Hematopoietic multipotent progenitor cell (in vitro differentiated cells): Measurements from ENCODE around the gene SVOPL. TPM values are rescaled to one million over a fixed set of nuclear protein-coding genes. Genes with fewer than 3 reads are reported as not detected.

Source experiments
- DNase-seq, 3 donors: peaks; one replicate each; pipeline ENCODE4 v3.0.0-alpha.2; 2011 to 2015; ENCODE audit warnings: low read depth in 2 of 3, low spot score in 2 of 3
- total RNA-seq: library from RNA; depleted of rRNA; stranded (reverse); fragments of >200 nt; gene quantifications from one replicate; pipeline ENCODE4 v1.2.3, GENCODE V29; 2012

The SVOPL gene
- total RNA-seq, 1 donor, result 3.8 TPM

GRCh38 chr7:138662991-138663320 lies 38.2 kb downstream of the SVOPL start:
- DNase-seq, result no peak

- DNase-seq, result peak in 2 of 3 donors; percentile 66 to 91
Observed at GRCh38 chr7:138662076-138662990, 38.8 kb downstream of the SVOPL start.

- no peak for DNase-seq
Observed at GRCh38 chr7:138661069-138661635, 40.0 kb downstream of the SVOPL start.

- DNase-seq, result no peak
Observed at GRCh38 chr7:138658889-138659288, 42.3 kb downstream of the SVOPL start.

- DNase-seq, result no peak
Observed at GRCh38 chr7:138657854-138658386, 43.2 kb downstream of the SVOPL start.

- no peak for DNase-seq
Observed at GRCh38 chr7:138656952-138657351, 44.2 kb downstream of the SVOPL start.

- DNase-seq, result peak in 1 of 3 donors; percentile 25
Observed at GRCh38 chr7:138654616-138655015, 46.5 kb downstream of the SVOPL start.

GRCh38 chr7:138649506-138649905 lies 51.7 kb downstream of the SVOPL start:
- DNase-seq, result no peak

GRCh38 chr7:138645284-138645683 lies 55.9 kb downstream of the SVOPL start:
- no peak for DNase-seq

- no peak for DNase-seq
Observed at GRCh38 chr7:138632826-138633602, 68.1 kb downstream of the SVOPL start.

GRCh38 chr7:138632384-138632783 lies 68.8 kb downstream of the SVOPL start:
- no peak for DNase-seq

GRCh38 chr7:138630059-138630610 lies 71.0 kb downstream of the SVOPL start:
- DNase-seq, result no peak

GRCh38 chr7:138627361-138627760 lies 73.8 kb downstream of the SVOPL start:
- DNase-seq, result no peak

GRCh38 chr7:138626846-138627245 lies 74.3 kb downstream of the SVOPL start:
- no peak for DNase-seq

GRCh38 chr7:138625849-138626230 lies 75.3 kb downstream of the SVOPL start:
- DNase-seq, result peak in 2 of 3 donors; percentile 54 to 79

GRCh38 chr7:138625084-138625848 lies 75.9 kb downstream of the SVOPL start:
- peak in 2 of 3 donors; percentile 72 to 92 for DNase-seq

- DNase-seq, result no peak
Observed at GRCh38 chr7:138622841-138623240, 78.3 kb downstream of the SVOPL start.

GRCh38 chr7:138618933-138619332 lies 82.2 kb downstream of the SVOPL start:
- no peak for DNase-seq

GRCh38 chr7:138618506-138618905 lies 82.7 kb downstream of the SVOPL start:
- DNase-seq, result no peak

- no peak for DNase-seq
Observed at GRCh38 chr7:138616085-138616484, 85.1 kb downstream of the SVOPL start.
